GM21390 (cell line): ENCODE data around the gene ARID1B.

Experiments used
- ATAC-seq: cut with Tn5 transposase; IDR thresholded peaks from one replicate; pipeline ENCODE4 v1.9.1; 2021; ENCODE audit not compliant: unreplicated experiment

The ARID1B gene

GRCh38 chr6:157169226-157169625, 392.0 kb downstream of the ARID1B start:
- ATAC-seq = no peak

DNA sequence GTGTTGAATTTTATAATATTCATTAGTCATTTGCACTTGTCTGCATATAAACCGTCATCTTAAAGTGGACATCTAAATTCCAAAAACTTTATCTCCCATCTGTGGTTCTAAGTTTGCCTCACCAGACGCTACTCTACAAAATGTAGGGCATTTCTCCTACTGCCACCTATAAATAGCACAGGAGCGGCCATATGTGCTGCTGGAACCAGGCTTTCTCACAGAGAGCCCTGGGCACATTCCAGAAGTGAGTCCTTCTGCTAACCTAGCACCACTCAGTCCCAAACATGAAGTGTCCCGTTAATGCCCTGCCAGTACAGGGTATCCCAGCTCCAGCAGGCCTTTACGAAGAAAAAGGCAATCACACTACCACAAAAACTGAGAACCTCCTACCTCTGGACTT, 392.5 kb downstream of the ARID1B start:
- ATAC-seq = no peak

DNA sequence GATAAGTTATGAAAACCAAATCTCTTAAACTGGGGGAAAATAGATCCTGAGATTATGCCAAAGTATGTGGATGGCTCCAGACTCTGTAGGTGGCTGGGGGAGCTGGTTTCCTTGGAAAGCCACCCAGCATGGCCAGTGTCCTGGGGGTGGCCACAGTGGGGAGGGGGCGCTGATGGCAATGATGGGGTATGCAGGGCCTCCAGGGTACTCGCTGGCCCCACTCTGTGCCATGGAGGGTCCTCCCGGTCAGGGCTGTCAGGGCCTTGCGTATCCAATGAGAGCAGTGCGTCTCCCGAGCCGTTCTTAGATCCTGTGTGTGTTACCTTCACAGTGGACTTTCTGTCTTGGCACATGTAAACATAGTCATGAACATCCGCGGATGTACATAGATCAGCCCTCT, 393.4 kb downstream of the ARID1B start:
- ATAC-seq = no peak

DNA sequence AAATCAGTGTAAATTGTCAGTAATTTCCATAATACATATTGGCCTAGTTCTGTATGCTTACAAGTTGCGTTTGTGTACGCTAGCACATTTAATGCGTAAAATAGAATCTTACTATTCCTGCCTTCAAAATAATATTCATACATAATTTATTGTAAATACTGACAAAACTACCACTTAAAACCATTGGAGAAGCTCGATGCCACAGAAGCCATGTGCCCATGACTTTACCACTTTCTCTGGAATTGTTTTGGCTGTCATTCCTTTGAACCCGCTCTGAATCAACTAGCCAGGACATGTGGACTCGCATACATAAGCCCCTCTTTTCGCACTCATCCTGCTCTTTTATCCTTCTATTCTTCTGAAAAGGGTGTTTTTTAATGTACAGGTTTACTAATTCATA, 394.6 kb downstream of the ARID1B start:
- ATAC-seq = no peak

GRCh38 chr6:157172231-157172701, 395.1 kb downstream of the ARID1B start:
- no peak for ATAC-seq

- ATAC-seq = no peak
Measured at GRCh38 chr6:157172830-157173536, 395.8 kb downstream of the ARID1B start.

DNA sequence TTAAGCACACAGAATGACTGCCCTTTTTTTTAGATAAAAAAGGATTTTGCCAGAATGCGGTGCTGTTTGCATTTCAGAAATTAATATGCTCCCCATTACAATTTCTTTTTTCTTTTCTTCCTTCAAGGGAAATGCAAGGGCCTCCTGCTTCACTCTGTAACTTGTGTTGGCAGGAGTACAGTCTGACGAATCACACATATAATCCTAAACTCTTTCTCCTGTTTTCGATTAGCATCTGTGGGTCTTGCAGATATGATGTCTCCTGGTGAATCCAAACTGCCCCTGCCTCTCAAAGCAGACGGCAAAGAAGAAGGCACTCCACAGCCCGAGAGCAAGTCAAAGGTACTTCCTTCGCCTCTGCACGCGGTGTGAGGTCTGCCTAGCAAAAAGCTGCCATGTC, 396.6 kb downstream of the ARID1B start:
- ATAC-seq = no peak

- no peak for ATAC-seq
Measured at GRCh38 chr6:157174731-157175130, 397.6 kb downstream of the ARID1B start.

GRCh38 chr6:157177731-157178336, 400.7 kb downstream of the ARID1B start:
- no peak for ATAC-seq

GRCh38 chr6:157181649-157182048, 404.5 kb downstream of the ARID1B start:
- ATAC-seq = no peak

DNA sequence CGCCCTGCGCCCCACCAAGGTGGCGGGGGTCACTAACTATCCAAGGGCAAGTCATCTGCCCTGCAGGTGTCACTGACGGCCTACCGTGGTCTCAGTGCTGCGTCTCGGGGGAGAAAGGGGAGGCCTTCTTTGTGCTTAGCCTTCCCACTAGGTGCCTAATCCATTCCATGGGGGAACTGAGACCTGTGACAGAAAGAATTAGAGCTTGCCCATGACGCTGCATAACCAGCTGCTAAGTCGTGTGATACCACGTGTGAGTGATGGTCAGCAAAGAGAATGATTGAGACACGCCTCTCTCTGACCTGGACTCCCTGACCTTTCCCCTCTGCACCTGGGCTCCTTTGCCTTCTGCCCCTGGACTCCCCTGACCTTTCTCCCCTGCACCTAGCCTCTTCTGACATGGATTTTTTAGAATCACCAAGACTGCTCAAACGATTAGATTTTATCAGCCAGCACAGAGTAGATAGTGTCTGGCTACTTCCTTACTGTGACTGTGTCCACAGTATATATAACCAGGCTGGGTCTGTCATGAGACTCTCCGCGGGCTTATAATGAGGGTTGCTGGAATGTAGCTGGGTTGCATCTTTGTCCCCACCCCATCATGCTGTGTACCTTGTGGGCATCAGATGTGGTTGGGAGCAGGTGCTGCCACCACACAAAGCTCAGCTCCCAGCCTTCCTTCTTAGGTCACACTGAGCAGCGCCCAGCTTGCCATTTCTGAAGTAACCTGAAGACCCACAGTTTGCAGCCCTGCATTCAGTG, 405.5 kb downstream of the ARID1B start:
- no peak for ATAC-seq

DNA sequence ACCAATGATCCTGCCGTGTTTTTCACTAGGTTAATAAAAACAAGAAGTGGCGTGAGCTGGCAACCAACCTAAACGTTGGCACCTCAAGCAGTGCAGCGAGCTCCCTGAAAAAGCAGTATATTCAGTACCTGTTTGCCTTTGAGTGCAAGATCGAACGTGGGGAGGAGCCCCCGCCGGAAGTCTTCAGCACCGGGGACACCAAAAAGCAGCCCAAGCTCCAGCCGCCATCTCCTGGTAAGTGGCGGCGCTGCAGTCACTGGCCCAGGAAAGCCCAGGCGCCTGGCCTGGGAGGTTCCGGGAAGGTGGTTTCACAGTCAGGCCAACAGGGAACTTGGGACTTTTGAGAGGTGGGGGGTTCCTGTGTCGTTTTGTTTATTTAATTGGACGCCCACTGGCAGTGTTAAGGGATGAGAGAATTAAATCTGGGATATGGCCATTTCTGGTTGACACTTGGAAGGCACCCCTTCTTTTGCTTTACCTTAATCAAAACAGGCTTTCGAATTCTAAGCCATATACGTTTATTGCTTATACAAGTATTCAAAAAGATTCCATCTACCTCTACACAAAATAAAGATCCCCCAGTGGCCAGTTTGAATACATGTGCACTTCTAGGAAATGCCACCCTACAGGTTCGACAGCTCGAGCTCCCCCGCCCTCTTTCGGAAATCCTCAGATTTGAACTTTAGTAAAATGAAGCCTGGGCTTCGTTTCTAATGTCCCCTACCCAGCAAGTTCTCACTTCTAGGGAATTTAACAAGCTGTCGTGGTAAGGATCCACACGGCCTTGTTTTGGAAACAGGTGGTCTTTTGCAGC, 407.2 kb downstream of the ARID1B start:
- ATAC-seq = no peak

DNA sequence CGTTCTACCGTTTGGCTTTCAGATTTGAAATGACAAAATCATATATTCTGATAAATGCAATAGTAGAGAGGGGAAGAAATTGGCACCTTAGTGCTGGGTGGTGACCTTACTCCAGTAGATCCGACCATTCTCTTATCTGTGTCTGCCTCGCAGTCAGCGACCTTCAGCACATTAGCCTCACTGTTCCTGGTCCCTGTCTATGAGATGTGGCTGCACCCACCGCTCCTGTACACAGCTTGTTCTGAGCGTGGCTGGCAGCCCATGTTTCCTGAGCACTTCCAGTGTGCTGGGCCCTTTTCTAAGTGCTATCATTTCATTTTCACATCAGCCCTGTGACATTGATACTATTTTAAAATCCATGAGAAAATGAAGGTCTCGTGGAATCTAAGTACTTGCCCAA, 408.0 kb downstream of the ARID1B start:
- ATAC-seq = no peak

DNA sequence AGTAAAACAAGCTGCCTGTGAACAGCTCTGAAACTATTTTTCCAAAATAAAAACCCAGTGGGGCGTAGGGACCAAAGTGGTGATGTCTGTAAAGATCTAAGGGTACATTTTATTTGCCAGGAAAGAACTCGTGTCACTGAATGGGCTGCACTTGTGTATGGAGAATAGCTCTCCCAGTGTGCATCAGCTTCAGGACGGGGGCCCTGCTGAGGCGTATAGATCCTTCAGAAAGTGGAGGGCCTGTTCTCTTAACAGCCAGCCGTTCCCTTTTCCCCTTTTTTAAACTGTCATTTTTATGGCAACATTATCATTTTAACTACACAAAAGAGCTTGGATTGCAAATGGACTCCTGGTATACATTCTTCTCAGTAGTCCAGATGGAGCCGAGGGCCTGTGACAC, 408.8 kb downstream of the ARID1B start:
- ATAC-seq = no peak

DNA sequence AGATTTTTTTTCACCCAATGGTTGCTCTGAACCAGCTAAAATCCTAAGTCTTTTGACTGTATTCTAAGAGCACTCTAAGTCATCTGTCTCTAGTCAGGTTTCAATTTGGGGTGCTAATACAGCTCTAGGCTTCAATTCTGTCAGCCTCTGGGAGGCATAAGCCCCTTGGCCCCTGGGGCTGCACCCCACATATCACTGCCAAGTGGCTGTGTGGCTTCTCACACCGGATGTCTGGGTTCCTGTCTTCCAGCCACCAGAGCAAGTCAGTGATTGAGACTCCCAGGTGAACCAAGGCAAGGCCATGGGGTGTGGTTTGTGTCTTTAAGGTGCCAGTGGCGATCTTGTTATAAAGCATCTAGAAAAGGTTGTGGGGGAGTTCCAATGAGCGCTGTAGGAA, 409.6 kb downstream of the ARID1B start:
- ATAC-seq = no peak

GRCh38 chr6:157187182-157188083, 410.3 kb downstream of the ARID1B start:
- ATAC-seq = no peak

DNA sequence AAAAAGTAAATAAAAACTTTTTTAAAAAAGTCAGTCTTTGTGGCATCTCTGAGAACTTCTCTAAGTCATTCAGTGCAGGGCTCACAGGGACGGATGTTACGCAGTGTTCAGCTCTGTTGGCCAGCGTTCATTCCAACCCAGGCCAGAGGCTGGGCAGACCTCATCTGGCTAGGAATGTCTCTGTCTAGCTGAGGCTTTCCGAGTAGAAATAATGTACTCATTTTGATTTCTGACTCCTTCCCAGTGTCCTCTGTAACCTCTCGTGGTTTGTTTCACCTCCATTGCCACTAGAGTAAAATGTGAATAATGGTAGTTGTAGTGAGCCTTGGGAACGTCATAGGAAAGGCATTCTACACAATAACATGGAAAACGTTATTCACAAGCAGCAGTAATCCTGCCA, 411.0 kb downstream of the ARID1B start:
- no peak for ATAC-seq

GRCh38 chr6:157193443-157193996, 416.3 kb downstream of the ARID1B start:
- no peak for ATAC-seq

GRCh38 chr6:157194110-157194509, 416.9 kb downstream of the ARID1B start:
- ATAC-seq = no peak

- ATAC-seq = no peak
Measured at GRCh38 chr6:157194643-157195042, 417.5 kb downstream of the ARID1B start.
